ENCODE results near the gene SYT4. TPM values are rescaled to one million over a fixed set of nuclear protein-coding genes. Genes with fewer than 3 reads are reported as not detected.

The SYT4 gene
- not detected in 2 replicates for total RNA-seq

GRCh38 chr18:43277164-43277600 is at the start of gene SYT4:
SYT4 (minus strand) TSS chr18:43277490; CDS start chr18:43277281, 209 bp downstream.

Other genes with a start within 250 kb of the SYT4 start
- not detected in 2 replicates for gene RIT2, start 161.8 kb downstream of the SYT4 start, total RNA-seq